OCI-LY1 (cell line): Measurements from ENCODE around the gene ZBTB43.

Experiments used
- H2AFZ ChIP-seq: fragments of 200-600 bp; sonication (generic), shearing (Covaris generic); 2 replicates; pipeline ENCODE4 v1.6.0; 2014; ENCODE audit warnings: antibody characterized with exemption, mild to moderate bottlenecking, low read length
- H3F3A ChIP-seq: fragments of 200-600 bp; sonication (generic), shearing (Covaris generic); 2 replicates; pipeline ENCODE4 v1.6.0; 2014; ENCODE audit warnings: mild to moderate bottlenecking, antibody characterized with exemption, low read length, moderate library complexity; ENCODE audit not compliant: insufficient read depth
- H3K27ac ChIP-seq: fragments of 200-600 bp; sonication (generic); 2 replicates; pipeline ENCODE4 v1.5.1; 2014; ENCODE audit warnings: low read length, mixed run types, mild to moderate bottlenecking, low read depth; ENCODE audit not compliant: poor library complexity, severe bottlenecking
- H3K27me3 ChIP-seq: fragments of 200-600 bp; sonication (generic); 2 replicates; pipeline ENCODE4 v1.6.0; 2014; ENCODE audit warnings: antibody characterized with exemption, mild to moderate bottlenecking, low read length, moderate library complexity; ENCODE audit not compliant: insufficient read depth
- H3K36me3 ChIP-seq: fragments of 200-600 bp; sonication (generic); 2 replicates; pipeline ENCODE4 v1.6.1; 2014; ENCODE audit warnings: mild to moderate bottlenecking, antibody characterized with exemption, low read length, moderate library complexity, mixed read lengths; ENCODE audit not compliant: insufficient read depth
- H3K4me1 ChIP-seq: fragments of 200-600 bp; sonication (generic); 2 replicates; pipeline ENCODE4 v1.5.1; 2014; ENCODE audit warnings: mild to moderate bottlenecking, low read length, moderate library complexity; ENCODE audit not compliant: insufficient read depth, severe bottlenecking
- H3K4me2 ChIP-seq: fragments of 200-600 bp; sonication (generic), shearing (Covaris generic); 2 replicates; pipeline ENCODE4 v1.6.1; 2014; ENCODE audit warnings: low read length
- H3K4me3 ChIP-seq: fragments of 200-600 bp; sonication (generic); 2 replicates; pipeline ENCODE4 v1.5.1; 2014; ENCODE audit warnings: low read length, low read depth, mild to moderate bottlenecking, mixed read lengths; ENCODE audit not compliant: poor library complexity, severe bottlenecking
- H3K79me2 ChIP-seq: fragments of 200-600 bp; shearing (Covaris generic); 2 replicates; pipeline ENCODE4 v1.6.1; 2016; ENCODE audit warnings: mixed run types, low read length, mixed read lengths; ENCODE audit not compliant: insufficient read depth
- H3K9ac ChIP-seq: fragments of 200-600 bp; sonication (generic), shearing (Covaris generic); 2 replicates; pipeline ENCODE4 v1.6.1; 2014; ENCODE audit warnings: mild to moderate bottlenecking, low read length, mixed read lengths
- H3K9me2 ChIP-seq: fragments of 200-600 bp; sonication (generic), shearing (Covaris generic); 2 replicates; pipeline ENCODE4 v1.6.1; 2014; ENCODE audit warnings: low read depth, mild to moderate bottlenecking, low read length, mixed read lengths
- H3K9me3 ChIP-seq: fragments of 200-600 bp; shearing (Covaris generic); 2 replicates; pipeline ENCODE4 v1.6.1; 2014; ENCODE audit warnings: low read length, mixed read lengths
- H4K20me1 ChIP-seq: fragments of 200-600 bp; sonication (generic), shearing (Covaris generic); 2 replicates; pipeline ENCODE4 v1.6.0; 2016; ENCODE audit warnings: mild to moderate bottlenecking, low read length; ENCODE audit not compliant: insufficient read depth
- EZH2 ChIP-seq: fragments of 200-600 bp; sonication (generic), shearing (Covaris generic); IDR thresholded peaks from 2 replicates; pipeline ENCODE4 v1.8.0; 2017; ENCODE audit warnings: borderline replicate concordance, mixed run types, mild to moderate bottlenecking, antibody characterized with exemption, low read length, moderate library complexity, mixed read lengths
- TF ChIP-seq, protein P1 (sequence below): fragments of 200-600 bp; sonication (generic), shearing (Covaris generic); IDR thresholded peaks from 2 replicates; pipeline ENCODE4 v1.5.1; 2017; ENCODE audit warnings: mild to moderate bottlenecking, antibody characterized with exemption, low read length, moderate library complexity, mixed read lengths

The ZBTB43 gene

DNA sequence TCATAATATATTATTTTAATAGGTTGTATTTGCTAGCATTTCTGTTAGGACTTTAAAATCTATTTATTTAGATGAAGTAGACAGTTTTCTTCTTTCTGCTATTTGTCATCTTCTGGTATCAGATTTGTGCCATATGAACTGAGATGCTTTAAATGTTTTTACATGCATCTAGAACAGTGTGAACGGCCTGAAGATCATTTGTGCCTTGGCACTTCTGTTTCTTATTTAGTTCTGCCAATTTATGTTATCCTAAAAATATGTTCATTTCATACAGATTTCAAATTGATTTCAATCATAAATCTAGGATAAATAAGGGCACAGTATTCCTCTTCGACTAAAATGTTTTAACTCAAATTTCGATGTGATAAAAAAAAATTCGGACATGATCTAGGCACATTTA lies 71.7 kb downstream of the ZBTB43 start:
- no peaks in the 10 kb centered on the region for H3K79me2 ChIP-seq

DNA sequence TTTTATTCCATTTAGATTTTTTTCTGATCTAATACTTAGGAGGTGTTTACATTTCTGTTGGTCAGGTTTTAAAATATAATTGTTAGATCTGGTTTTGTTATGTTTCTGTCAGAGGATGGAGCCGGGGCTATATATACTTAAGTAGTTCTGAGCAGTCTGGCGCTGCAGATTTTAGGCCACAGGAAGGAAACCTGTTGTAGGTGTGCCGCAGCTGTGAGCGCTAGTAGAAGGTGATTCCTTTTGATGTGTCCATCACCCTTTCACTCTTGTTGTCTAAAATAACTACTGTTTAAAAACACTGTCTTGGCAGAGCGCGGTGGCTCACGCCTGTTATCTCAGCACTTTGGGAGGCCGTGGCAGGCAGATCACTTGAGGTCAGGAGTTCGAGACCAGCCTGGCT lies 72.6 kb downstream of the ZBTB43 start:
- Histone ChIP-seq H2AFZ (no peak overlapping the region), H3K27me3 (no peaks in the 10 kb centered on the region), H3K9me2 (no peaks in the 10 kb centered on the region), H3K9me3 (no peaks in the 10 kb centered on the region), H3K4me3 (no peak overlapping the region), H3K4me2 (no peak overlapping the region), H4K20me1 (no peaks in the 10 kb centered on the region), H3F3A (no peaks in the 10 kb centered on the region), H3K9ac (no peak overlapping the region), H3K36me3 (peaks cover 6% of the 10 kb centered on the region; the same call in 1 of the 2 replicates), H3K27ac (no peak overlapping the region), H3K79me2 (no peaks in the 10 kb centered on the region), H3K4me1 (peaks cover 6% of the 10 kb centered on the region)
- TF ChIP-seq, protein P1, sequence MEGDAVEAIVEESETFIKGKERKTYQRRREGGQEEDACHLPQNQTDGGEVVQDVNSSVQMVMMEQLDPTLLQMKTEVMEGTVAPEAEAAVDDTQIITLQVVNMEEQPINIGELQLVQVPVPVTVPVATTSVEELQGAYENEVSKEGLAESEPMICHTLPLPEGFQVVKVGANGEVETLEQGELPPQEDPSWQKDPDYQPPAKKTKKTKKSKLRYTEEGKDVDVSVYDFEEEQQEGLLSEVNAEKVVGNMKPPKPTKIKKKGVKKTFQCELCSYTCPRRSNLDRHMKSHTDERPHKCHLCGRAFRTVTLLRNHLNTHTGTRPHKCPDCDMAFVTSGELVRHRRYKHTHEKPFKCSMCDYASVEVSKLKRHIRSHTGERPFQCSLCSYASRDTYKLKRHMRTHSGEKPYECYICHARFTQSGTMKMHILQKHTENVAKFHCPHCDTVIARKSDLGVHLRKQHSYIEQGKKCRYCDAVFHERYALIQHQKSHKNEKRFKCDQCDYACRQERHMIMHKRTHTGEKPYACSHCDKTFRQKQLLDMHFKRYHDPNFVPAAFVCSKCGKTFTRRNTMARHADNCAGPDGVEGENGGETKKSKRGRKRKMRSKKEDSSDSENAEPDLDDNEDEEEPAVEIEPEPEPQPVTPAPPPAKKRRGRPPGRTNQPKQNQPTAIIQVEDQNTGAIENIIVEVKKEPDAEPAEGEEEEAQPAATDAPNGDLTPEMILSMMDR, result no peak

More for the DNA sequence above, 71.7 kb downstream of the ZBTB43 start:
- H3K27ac ChIP-seq, result no peak overlapping the region
- no peaks in the 10 kb centered on the region for H4K20me1 ChIP-seq
- no peaks in the 10 kb centered on the region for H3K9me3 ChIP-seq
- H3K4me1 ChIP-seq, result peaks cover 6% of the 10 kb centered on the region
- H3F3A ChIP-seq, result no peaks in the 10 kb centered on the region
- no peak overlapping the region for H3K9ac ChIP-seq
- peaks cover 6% of the 10 kb centered on the region; the same call in 1 of the 2 replicates for H3K36me3 ChIP-seq
- no peaks in the 10 kb centered on the region for H3K27me3 ChIP-seq
- no peak overlapping the region for H3K4me2 ChIP-seq
- H3K9me2 ChIP-seq, result no peaks in the 10 kb centered on the region
- TF ChIP-seq, protein P1, result no peak
- no peak for TF ChIP-seq EZH2
- no peak overlapping the region for H3K4me3 ChIP-seq
- H2AFZ ChIP-seq, result no peak overlapping the region

DNA sequence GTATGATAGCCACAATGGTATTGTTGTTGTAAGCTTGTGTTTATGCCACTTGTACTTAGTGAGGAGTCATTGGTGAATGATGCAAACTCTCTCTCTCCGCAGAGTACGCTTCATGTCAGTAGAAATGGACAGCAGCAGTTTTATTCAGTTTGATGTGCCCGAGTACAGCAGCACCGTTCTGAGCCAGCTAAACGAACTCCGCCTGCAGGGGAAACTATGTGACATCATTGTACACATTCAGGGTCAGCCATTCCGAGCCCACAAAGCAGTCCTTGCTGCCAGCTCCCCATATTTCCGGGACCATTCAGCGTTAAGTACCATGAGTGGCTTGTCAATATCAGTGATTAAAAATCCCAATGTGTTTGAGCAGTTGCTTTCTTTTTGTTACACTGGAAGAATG lies 74.4 kb downstream of the ZBTB43 start:
- H4K20me1 ChIP-seq, result no peaks in the 10 kb centered on the region
- H3K27me3 ChIP-seq, result no peaks in the 10 kb centered on the region
- H3K9ac ChIP-seq, result no peak overlapping the region
- no peak overlapping the region for H3K27ac ChIP-seq
- H3K9me2 ChIP-seq, result no peaks in the 10 kb centered on the region
- no peak overlapping the region for H3K4me3 ChIP-seq
- H3K36me3 ChIP-seq, result peaks cover 6% of the 10 kb centered on the region; the same call in 1 of the 2 replicates
- no peaks in the 10 kb centered on the region for H3K9me3 ChIP-seq
- H3K79me2 ChIP-seq, result no peaks in the 10 kb centered on the region
- no peak overlapping the region for H2AFZ ChIP-seq
- no peaks in the 10 kb centered on the region for H3F3A ChIP-seq
- H3K4me1 ChIP-seq, result peaks cover 6% of the 10 kb centered on the region
- no peak overlapping the region for H3K4me2 ChIP-seq
- TF ChIP-seq EZH2, result no peak
- TF ChIP-seq, protein P1, result no peak
